Endothelial cell of umbilical vein (primary cell): ENCODE results near the gene KIF26B.

ENCODE experiments used
- CTCF ChIP-seq, 2 donors: IDR thresholded peaks; 1 replicate in 1 of 2; 2 replicates in 1 of 2; pipeline ENCODE4 v1.5.1; 2011; ENCODE audit warnings: low read length in 2 of 2, mild to moderate bottlenecking in 2 of 2, moderate library complexity in 2 of 2, control low read depth in 1 of 2, inconsistent platforms in 1 of 2, low read depth in 1 of 2; ENCODE audit not compliant: insufficient read depth in 1 of 2; ENCODE audit errors: extremely low read depth in 1 of 2
- EZH2 ChIP-seq: IDR thresholded peaks from 2 replicates; pipeline ENCODE4 v1.6.1; 2012; ENCODE audit warnings: borderline replicate concordance, low read depth, mild to moderate bottlenecking, moderate library complexity, low read length, inconsistent platforms; ENCODE audit not compliant: severe bottlenecking
- GATA2 ChIP-seq: IDR thresholded peaks from 2 replicates; pipeline ENCODE4 v1.7.0; 2011; ENCODE audit warnings: low read depth, mild to moderate bottlenecking, moderate library complexity, mixed read lengths, low read length; ENCODE audit not compliant: insufficient read length, insufficient read depth
- JUN ChIP-seq: IDR thresholded peaks from 2 replicates; pipeline ENCODE4 v1.6.1; 2011; ENCODE audit warnings: borderline replicate concordance, low read depth; ENCODE audit not compliant: insufficient read length, insufficient read depth
- MAX ChIP-seq: IDR thresholded peaks from 2 replicates; pipeline ENCODE4 v1.6.1; 2011; ENCODE audit not compliant: insufficient read depth, insufficient read length
- POLR2A ChIP-seq: IDR thresholded peaks from 2 replicates; pipeline ENCODE4 v1.6.1; 2012; ENCODE audit warnings: low read depth, mild to moderate bottlenecking, control low read depth, low read length
- POLR2AphosphoS5 ChIP-seq: IDR thresholded peaks from 2 replicates; pipeline ENCODE4 v1.6.1; 2012; ENCODE audit warnings: low read depth, mild to moderate bottlenecking, control low read depth, low read length, moderate library complexity; ENCODE audit not compliant: insufficient read depth

- no peak for TF ChIP-seq CTCF (IDR thresholded peaks at IDR 0.05; ENCODE audit: extremely low read depth in 1 of 2, insufficient read depth in 1 of 2, low read depth in 1 of 2, low read length in 2 of 2)
- no peak for TF ChIP-seq POLR2A
- no peak for TF ChIP-seq POLR2AphosphoS5
- TF ChIP-seq MAX: no peak
- TF ChIP-seq EZH2: no peak
- no peak for TF ChIP-seq JUN
- no peak for TF ChIP-seq GATA2
Observed at GRCh38 chr1:245108246-245108645, 46.5 kb upstream of the KIF26B start.
